Spleen (tissue), 7 donors: Measurements from ENCODE around the gene KRTAP21-1.

ENCODE experiments used
- POLR2AphosphoS5 ChIP-seq, 3 donors: sonication (generic); formaldehyde crosslinking; IDR thresholded peaks; one replicate each; pipeline ENCODE4 v1.5.1; 2017; ENCODE audit warnings: antibody characterized with exemption in 3 of 3
- TF ChIP-seq, protein P1 (sequence below), 11 experiments: fragments of 200-600 bp in 7 of 11; fragments of 450-650 bp in 4 of 11; sonication (generic) in 4 of 11; IDR thresholded peaks in 8 of 11; conservative IDR thresholded peaks in 3 of 11; 1 replicate in 7 of 11; 2 replicates in 4 of 11; pipeline versions ENCODE4 v1.4.0 to v1.8.0; 2016 to 2021; ENCODE audit warnings: antibody characterized with exemption in 11 of 11, inconsistent platforms in 4 of 11, mild to moderate bottlenecking in 1 of 11
- donor health status: DM: no; HTN: no; CAD: no; lungs with moderate emphysema.
- donor health status: DM: no; HTN: no; CAD: no.
- donor health status: DM: no; HTN: no; CAD: no.

DNA sequence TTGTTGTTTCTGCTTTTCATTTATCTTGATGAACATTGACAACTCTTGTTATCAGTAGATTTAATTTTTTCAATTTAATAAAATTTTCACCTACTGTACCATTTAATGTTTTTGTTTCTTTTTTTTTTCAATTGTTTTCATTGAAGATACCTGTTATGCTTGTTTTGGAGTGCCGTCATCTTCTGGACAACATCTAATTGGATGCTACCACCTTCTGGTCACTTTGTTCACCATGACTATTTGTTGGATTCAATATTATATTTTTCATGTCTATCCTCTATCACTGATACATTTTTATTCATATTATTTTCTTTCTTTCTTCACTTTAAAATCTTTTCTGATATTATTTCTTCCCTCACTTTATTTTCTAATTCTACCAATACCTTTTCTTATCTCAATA lies 22.2 kb downstream of the KRTAP21-1 start:
- TF ChIP-seq, protein P1, sequence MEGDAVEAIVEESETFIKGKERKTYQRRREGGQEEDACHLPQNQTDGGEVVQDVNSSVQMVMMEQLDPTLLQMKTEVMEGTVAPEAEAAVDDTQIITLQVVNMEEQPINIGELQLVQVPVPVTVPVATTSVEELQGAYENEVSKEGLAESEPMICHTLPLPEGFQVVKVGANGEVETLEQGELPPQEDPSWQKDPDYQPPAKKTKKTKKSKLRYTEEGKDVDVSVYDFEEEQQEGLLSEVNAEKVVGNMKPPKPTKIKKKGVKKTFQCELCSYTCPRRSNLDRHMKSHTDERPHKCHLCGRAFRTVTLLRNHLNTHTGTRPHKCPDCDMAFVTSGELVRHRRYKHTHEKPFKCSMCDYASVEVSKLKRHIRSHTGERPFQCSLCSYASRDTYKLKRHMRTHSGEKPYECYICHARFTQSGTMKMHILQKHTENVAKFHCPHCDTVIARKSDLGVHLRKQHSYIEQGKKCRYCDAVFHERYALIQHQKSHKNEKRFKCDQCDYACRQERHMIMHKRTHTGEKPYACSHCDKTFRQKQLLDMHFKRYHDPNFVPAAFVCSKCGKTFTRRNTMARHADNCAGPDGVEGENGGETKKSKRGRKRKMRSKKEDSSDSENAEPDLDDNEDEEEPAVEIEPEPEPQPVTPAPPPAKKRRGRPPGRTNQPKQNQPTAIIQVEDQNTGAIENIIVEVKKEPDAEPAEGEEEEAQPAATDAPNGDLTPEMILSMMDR (IDR thresholded peaks at IDR 0.05 in 8 of 11, conservative IDR thresholded peaks at IDR 0.05 in 3 of 11) = no peak
- no peak for TF ChIP-seq POLR2AphosphoS5 (IDR thresholded peaks at IDR 0.05)
